ENCODE measurements around the gene SLC7A7.

SLC7A7 gene

GRCh38 chr14:22837750-22838538 is 22.7 kb upstream of the SLC7A7 start:
- H3K4me3 ChIP-seq (ENCODE audit: low read length) = no peak overlapping the region
- no peak for TF ChIP-seq ZNF274 (IDR thresholded peaks at IDR 0.05; ENCODE audit: low read depth, low read length)

- TF ChIP-seq ZNF274 (IDR thresholded peaks at IDR 0.05; ENCODE audit: low read depth, low read length) = no peak
- no peak overlapping the region; the same call in 1 of the 2 replicates for H3K4me3 ChIP-seq (ENCODE audit: low read length)
Measured at GRCh38 chr14:22837114-22837749, 22.0 kb upstream of the SLC7A7 start.

- H3K4me3 ChIP-seq (ENCODE audit: low read length) = no peak within 1 kb of the TSS; the same call in 1 of the 2 replicates
- TF ChIP-seq ZNF274 (IDR thresholded peaks at IDR 0.05; ENCODE audit: low read depth, low read length) = no peak
Measured at GRCh38 chr14:22836301-22837113, 21.3 kb upstream of the SLC7A7 start, which contains the start of gene MMP14. Gene MMP14 (plus strand): TSS chr14:22836585. CDS start chr14:22836818, 233 bp downstream.

- H3K4me3 ChIP-seq (ENCODE audit: low read length) = no peak overlapping the region
- TF ChIP-seq ZNF274 (IDR thresholded peaks at IDR 0.05; ENCODE audit: low read depth, low read length) = no peak
Measured at GRCh38 chr14:22835505-22835904, 20.3 kb upstream of the SLC7A7 start.

- TF ChIP-seq ZNF274 (IDR thresholded peaks at IDR 0.05; ENCODE audit: low read depth, low read length) = no peak
- H3K4me3 ChIP-seq (ENCODE audit: low read length) = peak overlapping the region; percentile 91
Measured at GRCh38 chr14:22830443-22831010, 15.3 kb upstream of the SLC7A7 start.

DNA sequence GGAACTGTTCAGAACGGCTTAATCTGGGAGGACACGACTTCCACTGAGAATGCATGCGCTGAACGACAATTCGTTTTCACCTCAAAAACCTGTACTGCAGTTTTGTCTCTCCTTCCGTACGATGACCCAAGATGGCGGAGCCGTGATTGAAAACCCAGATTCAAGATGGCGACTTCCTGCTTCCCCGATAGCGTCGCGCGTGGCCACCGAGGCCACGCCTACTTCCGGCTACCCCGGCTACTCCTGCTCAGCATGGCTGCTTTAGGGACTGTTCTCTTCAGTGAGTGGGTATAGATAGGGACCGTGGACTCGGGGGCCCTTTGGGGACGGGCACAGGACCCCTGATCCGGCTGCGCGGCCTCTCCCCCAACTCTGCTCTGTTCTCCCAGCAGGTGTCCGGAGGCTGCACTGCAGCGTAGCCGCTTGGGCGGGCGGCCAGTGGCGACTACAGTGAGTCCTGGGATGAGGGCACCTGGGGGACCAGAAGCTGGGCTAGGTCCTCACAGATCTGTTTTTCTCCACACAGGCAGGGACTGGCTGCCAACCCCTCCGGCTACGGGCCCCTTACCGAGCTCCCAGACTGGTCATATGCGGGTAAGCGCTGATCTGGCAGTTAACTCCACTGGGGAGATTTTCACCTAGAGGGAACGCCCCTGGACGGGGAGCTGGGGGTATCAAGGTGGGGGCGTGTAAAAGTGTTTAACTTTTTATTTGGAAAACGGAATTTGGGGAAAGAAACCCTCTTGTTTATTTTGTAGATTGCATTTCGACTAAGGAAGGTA is 14.6 kb upstream of the SLC7A7 start, which contains the start of gene MRPL52:
TSS of gene MRPL52 (plus strand) at position 227 of the 782 bp plus-strand sequence. CDS start at position 253, 26 bp downstream.
- TF ChIP-seq ZNF274 (IDR thresholded peaks at IDR 0.05; ENCODE audit: low read depth, low read length) = no peak
- H3K4me3 ChIP-seq (ENCODE audit: low read length) = peak within 1 kb of the TSS; percentile 91

DNA sequence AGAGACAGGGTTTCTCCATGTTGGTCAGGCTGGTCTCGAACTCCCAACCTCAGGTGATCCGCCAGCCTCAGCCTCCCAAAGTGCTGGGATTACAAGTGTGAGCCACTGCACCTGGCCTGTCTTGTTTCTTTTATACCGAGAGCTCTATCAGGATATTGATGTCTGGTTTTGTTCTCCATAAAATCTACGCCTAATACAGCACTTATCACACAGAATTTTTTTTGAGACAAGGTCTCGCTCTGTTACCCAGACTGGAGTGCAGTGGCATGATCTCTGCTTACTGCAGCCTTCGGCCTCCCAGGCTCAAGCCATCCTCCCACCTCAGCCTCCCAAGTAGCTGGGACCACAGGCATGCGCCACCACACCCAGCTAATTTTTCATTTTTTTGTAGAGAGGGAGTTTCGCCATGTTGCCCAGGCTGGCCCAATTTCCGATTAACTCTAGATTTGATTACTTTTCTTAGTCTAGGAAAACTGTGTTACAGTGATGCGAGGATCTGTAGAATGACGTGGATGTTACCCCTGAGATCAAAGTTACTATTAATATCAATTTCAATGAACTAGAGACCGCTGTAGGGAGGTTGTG is 13.9 kb upstream of the SLC7A7 start:
- H3K4me3 ChIP-seq (ENCODE audit: low read length) = peak overlapping the region; percentile 91; the same call in 1 of the 2 replicates

DNA sequence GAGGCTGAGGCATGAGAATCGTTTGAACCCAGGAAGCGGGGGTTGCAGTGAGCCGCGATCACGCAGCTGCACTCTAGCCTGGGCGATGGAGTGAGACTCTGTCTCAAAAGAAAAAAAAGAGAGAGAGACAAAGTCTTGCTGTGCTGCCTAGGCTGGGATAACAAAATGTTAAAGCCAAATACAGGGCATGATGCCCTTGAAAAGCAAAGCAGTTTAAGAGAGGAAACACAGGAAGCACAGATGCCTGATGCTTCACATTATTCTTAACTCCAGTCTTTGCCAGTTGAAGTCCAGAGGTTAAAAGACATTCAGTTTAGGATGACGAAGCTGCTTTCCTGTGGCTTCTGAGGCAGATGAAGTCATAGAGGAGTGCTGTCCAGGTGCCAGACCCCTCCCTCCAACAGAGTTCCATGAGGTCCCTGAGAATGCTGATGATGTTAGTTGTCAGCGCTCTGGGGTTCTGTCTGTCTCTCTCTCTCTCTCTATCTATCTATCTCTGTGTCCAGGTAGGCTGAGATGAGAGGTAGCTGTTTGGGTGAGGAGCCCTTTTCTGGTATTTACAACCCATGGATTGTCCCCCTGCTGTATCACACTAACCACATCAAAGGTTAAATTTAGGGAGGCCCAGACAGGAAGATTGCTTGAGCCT is 9.6 kb upstream of the SLC7A7 start:
- TF ChIP-seq ZNF274 (IDR thresholded peaks at IDR 0.05; ENCODE audit: low read depth, low read length) = no peak
- H3K4me3 ChIP-seq (ENCODE audit: low read length) = no peak overlapping the region

GRCh38 chr14:22822571-22823098 is 7.4 kb upstream of the SLC7A7 start:
- TF ChIP-seq ZNF274 (IDR thresholded peaks at IDR 0.05; ENCODE audit: low read depth, low read length) = no peak
- H3K4me3 ChIP-seq (ENCODE audit: low read length) = peak overlapping the region; percentile 55; the same call in 1 of the 2 replicates

- H3K4me3 ChIP-seq (ENCODE audit: low read length) = peak overlapping the region; percentile 5; the same call in 1 of the 2 replicates
- TF ChIP-seq ZNF274 (IDR thresholded peaks at IDR 0.05; ENCODE audit: low read depth, low read length) = no peak
Measured at GRCh38 chr14:22822016-22822570, 6.9 kb upstream of the SLC7A7 start.

DNA sequence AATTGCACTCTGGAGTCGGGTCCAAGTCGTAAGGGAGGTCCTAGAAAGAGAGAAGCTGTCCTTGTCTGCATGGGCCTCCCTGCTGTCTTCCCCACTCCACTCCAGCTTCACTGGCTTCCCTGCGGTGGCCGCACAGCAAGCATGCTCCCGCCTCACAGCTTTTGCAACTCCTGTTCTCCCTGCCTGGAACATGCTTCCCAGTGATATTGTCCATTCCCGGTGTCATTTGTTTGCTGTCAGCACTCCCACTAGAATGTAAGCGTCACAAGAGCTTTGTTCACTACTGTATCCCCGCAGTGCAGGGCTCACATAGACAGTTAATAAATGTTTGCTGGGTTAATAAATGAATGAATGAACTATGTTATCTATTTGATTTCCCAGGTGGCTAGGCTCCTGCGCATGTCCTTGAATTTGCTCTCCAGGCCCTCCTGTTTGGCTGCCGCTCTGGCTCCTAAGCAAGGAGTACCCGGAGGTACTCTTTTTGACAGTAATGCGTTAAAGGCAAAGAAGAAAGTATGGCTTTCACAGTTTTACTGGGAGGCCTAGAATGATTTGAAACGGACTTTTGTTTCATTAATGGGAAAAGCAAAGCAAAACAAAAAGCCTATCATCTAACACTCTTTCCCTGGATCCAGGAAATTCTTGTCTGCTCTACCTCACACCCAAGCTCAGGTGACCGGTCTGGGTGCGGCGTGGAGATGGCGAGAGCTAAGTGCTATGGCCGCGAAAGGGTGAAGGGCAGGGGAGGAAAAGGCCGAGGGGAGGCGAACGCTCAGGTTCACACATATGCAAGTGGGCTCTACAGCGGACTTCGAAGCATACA is 6.2 kb upstream of the SLC7A7 start:
- no peak overlapping the region for H3K4me3 ChIP-seq (ENCODE audit: low read length)
- no peak for TF ChIP-seq ZNF274 (IDR thresholded peaks at IDR 0.05; ENCODE audit: low read depth, low read length)

All from GM08714 (cell line).